Spleen (tissue), 7 donors: ENCODE results near the gene PTPRN2.

Experiments
- CTCF ChIP-seq, 11 experiments: fragments of 200-600 bp in 7 of 11; fragments of 450-650 bp in 4 of 11; sonication (generic) in 4 of 11; IDR thresholded peaks in 8 of 11; conservative IDR thresholded peaks in 3 of 11; 1 replicate in 7 of 11; 2 replicates in 4 of 11; pipeline versions ENCODE4 v1.4.0 to v1.8.0; 2016 to 2021; ENCODE audit warnings: antibody characterized with exemption in 11 of 11, inconsistent platforms in 4 of 11, mild to moderate bottlenecking in 1 of 11
- POLR2A ChIP-seq, 3 donors: fragments of 450-650 bp; IDR thresholded peaks; one replicate each; pipeline ENCODE4 v1.5.1; 2017; ENCODE audit warnings: antibody characterized with exemption in 3 of 3, mild to moderate bottlenecking in 1 of 3
- donor health status: DM: no; HTN: no; CAD: no; lungs with moderate emphysema.
- donor health status: DM: no; HTN: no; CAD: no.
- donor health status: DM: no; HTN: no; CAD: no.

DNA sequence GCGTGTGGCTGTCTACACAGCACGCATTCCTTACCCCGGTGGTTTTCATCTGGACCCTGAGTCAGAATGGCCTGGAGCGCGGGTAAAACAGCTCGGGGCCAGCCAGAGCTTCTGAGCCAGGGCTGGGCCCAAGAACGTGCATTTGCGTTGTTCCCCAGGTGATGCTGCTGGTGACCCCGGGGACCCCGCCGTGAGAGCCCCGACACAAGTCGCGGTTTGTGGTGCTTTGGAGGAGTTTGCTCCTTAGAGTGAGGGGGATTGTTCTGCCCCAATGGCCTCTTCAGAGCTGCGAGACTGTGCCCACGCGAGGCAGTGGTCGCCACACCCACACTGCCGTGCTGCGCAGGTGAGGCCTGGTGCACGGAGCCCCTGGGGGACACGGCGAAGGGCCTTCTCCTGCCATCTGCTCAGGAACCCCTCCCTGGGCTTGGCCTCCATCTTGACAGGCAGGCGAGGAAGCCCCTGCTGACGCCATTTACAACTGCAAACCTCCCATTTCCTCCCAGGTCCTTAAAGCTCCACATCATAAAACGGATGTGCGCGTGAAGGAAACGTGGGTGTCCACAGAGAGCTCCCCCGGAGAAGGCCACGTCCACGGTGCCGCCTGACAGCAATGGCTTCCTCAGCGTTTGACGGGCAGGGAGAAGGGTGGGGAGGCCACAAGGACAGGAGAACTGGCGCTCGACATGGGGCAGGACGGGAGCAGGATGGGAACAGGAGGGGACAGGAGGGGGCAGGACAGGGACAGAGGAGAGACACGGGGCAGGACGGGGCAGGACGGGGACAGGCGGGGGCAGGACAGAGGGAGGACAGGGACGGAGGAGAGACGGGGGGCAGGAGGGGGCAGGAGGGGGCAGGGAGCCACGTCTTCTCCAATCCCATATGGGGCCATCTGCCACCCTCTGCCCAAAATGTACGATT lies 773.6 kb downstream of the PTPRN2 start:
- TF ChIP-seq POLR2A (IDR thresholded peaks at IDR 0.05) (no peak), CTCF (IDR thresholded peaks at IDR 0.05 in 8 of 11, conservative IDR thresholded peaks at IDR 0.05 in 3 of 11) (no peak)
